ENCODE results near the gene CALR.

The CALR gene

GRCh38 chr19:12937927-12938778, at the start of gene CALR (continued):
- TF ChIP-seq ZNF292 (tag by site-specific recombination; IDR thresholded peaks at IDR 0.05; ENCODE audit: borderline replicate concordance, low read depth) (no peak), GLI2 (tag by site-specific recombination; IDR thresholded peaks at IDR 0.05; ENCODE audit: borderline replicate concordance, low read depth) (no peak), ZNF354C (tag by site-specific recombination; IDR thresholded peaks at IDR 0.05; ENCODE audit: borderline replicate concordance, low read depth) (no peak), ZBTB21 (tag by site-specific recombination; IDR thresholded peaks at IDR 0.05) (peak; percentile 66; the same call in 1 of the 2 replicates), ZSCAN16 (tag by site-specific recombination; IDR thresholded peaks at IDR 0.05) (no peak), HOXA7 (CRISPR knock-in tag; IDR thresholded peaks at IDR 0.05; ENCODE audit: borderline replicate concordance) (no peak), ZNF335 (tag by site-specific recombination; conservative IDR thresholded peaks at IDR 0.05) (peak; percentile 87), ZNF473 (tag by site-specific recombination; IDR thresholded peaks at IDR 0.05) (no peak), BCL11A (tag by site-specific recombination; IDR thresholded peaks at IDR 0.05; ENCODE audit: low read depth) (peak; percentile 40; the same call in 1 of the 2 replicates), ZNF521 (tag by site-specific recombination; IDR thresholded peaks at IDR 0.05) (no peak), ZFP69B (tag by site-specific recombination; IDR thresholded peaks at IDR 0.05) (peak; percentile 74), ZNF701 (tag by site-specific recombination; IDR thresholded peaks at IDR 0.05) (no peak), ZNF366 (tag by site-specific recombination; conservative IDR thresholded peaks at IDR 0.05) (no peak), PRDM4 (tag by site-specific recombination; IDR thresholded peaks at IDR 0.05) (peak; percentile 25), ZNF645 (tag by site-specific recombination; IDR thresholded peaks at IDR 0.05) (no peak), ZNF132 (tag by site-specific recombination; IDR thresholded peaks at IDR 0.05; ENCODE audit: borderline replicate concordance) (no peak), ZNF391 (tag by site-specific recombination; IDR thresholded peaks at IDR 0.05; ENCODE audit: borderline replicate concordance, low read depth) (peak; percentile 96; the same call in 1 of the 2 replicates), ZNF610 (tag by site-specific recombination; IDR thresholded peaks at IDR 0.05; ENCODE audit: borderline replicate concordance) (peak; percentile 41; the same call in 1 of the 2 replicates), YY2 (tag by site-specific recombination; IDR thresholded peaks at IDR 0.05) (peak; percentile 83; the same call in 1 of the 2 replicates), ZNF394 (tag by site-specific recombination; IDR thresholded peaks at IDR 0.05; ENCODE audit: borderline replicate concordance) (peak; percentile 69), ZNF449 (tag by site-specific recombination; IDR thresholded peaks at IDR 0.05) (peak; percentile 20; the same call in 1 of the 2 replicates), TSHZ1 (tag by site-specific recombination; IDR thresholded peaks at IDR 0.05; ENCODE audit: borderline replicate concordance) (0 out of 2 replicates have a peak, but pooled peaks have one; percentile 21), BCL6B (tag by site-specific recombination; IDR thresholded peaks at IDR 0.05) (no peak), ZNF621 (tag by site-specific recombination; IDR thresholded peaks at IDR 0.05) (no peak), ZBTB49 (tag by site-specific recombination; IDR thresholded peaks at IDR 0.05; ENCODE audit: low read depth) (no peak), KLF8 (tag by site-specific recombination; IDR thresholded peaks at IDR 0.05) (peak; percentile 78)
